ENCODE measurements around the gene EFHD1. TPM values are rescaled to one million over a fixed set of nuclear protein-coding genes. Genes with fewer than 3 reads are reported as not detected.
"Not testable (repeated sequence)": the region's sequence is repeated elsewhere in the genome, so short reads cannot be mapped to it uniquely, and the experiment has no call there.

EFHD1 gene
- total RNA-seq, 4 donors from 2014 or later, result 0.30 to 10.1 (median 2.3) TPM

GRCh38 chr2:232680006-232680405 is 46.6 kb downstream of the EFHD1 start:
- intact Hi-C loops (cut with DNase I), result no loop called here

GRCh38 chr2:232681527-232681926 is 48.1 kb downstream of the EFHD1 start:
- Histone ChIP-seq H3K27ac (no peak overlapping the region), H3K4me3 (no peak overlapping the region), H3K9me3 (no peaks in the 10 kb centered on the region), H3K36me3 (no peaks in the 10 kb centered on the region), H3K4me1 (no peaks in the 10 kb centered on the region), H3K27me3 (peaks cover 0 to 11% (median 0%) of the 10 kb centered on the region in 4 donors)
- WGBS, 2 donors, result 85 to 86% methylated on average over 8 to 10 of the region's 10 CpGs
- intact Hi-C loops (cut with DNase I), result no loop called here
- no peak for DNase-seq
- no peak for TF ChIP-seq CTCF (IDR thresholded peaks at IDR 0.05)
- TF ChIP-seq POLR2A (IDR thresholded peaks at IDR 0.05), result no peak

More at GRCh38 chr2:232680006-232680405, 46.6 kb downstream of the EFHD1 start:
- TF ChIP-seq POLR2A (IDR thresholded peaks at IDR 0.05) (no peak), CTCF (IDR thresholded peaks at IDR 0.05) (no peak)
- H3K27ac ChIP-seq, result no peak overlapping the region
- H3K27me3 ChIP-seq, result peaks cover 0 to 11% (median 0%) of the 10 kb centered on the region in 4 donors
- no peaks in the 10 kb centered on the region for H3K4me1 ChIP-seq
- no peaks in the 10 kb centered on the region for H3K36me3 ChIP-seq
- DNase-seq, result no peak
- no peak overlapping the region for H3K4me3 ChIP-seq
- WGBS, 2 donors, result 71 to 84% methylated on average over 7 of the region's 7 CpGs
- no peaks in the 10 kb centered on the region for H3K9me3 ChIP-seq

- DNase-seq, result no peak
- no peaks in the 10 kb centered on the region for H3K4me1 ChIP-seq
- no peak overlapping the region for H3K4me3 ChIP-seq
- no peak overlapping the region for H3K27ac ChIP-seq
- H3K9me3 ChIP-seq, result no peaks in the 10 kb centered on the region
- WGBS, 2 donors, result 30 to 50% methylated on average over 1 of the region's 1 CpG
- intact Hi-C loops (cut with DNase I), result no loop called here
- peaks cover 0 to 11% (median 0%) of the 10 kb centered on the region in 4 donors for H3K27me3 ChIP-seq
- no peak for TF ChIP-seq POLR2A (IDR thresholded peaks at IDR 0.05)
- no peak for TF ChIP-seq CTCF (IDR thresholded peaks at IDR 0.05)
- H3K36me3 ChIP-seq, result no peaks in the 10 kb centered on the region
Observed at GRCh38 chr2:232683368-232683767, 50.0 kb downstream of the EFHD1 start.

GRCh38 chr2:232685391-232685790 is 52.0 kb downstream of the EFHD1 start:
- H3K36me3 ChIP-seq; intact Hi-C loops (cut with DNase I); H3K4me3 ChIP-seq; H3K9me3 ChIP-seq; H3K4me1 ChIP-seq; DNase-seq; H3K27ac ChIP-seq: not testable (repeated sequence)
- H3K27me3 ChIP-seq, result peaks cover 0 to 11% (median 0%) of the 10 kb centered on the region in 4 donors
- WGBS, 2 donors, result 87 to 91% methylated on average over 6 of the region's 6 CpGs

GRCh38 chr2:232687382-232688160 is 54.2 kb downstream of the EFHD1 start:
- Histone ChIP-seq H3K27ac (no peak overlapping the region), H3K4me3 (no peak overlapping the region), H3K27me3 (peaks cover 0 to under 1% (median 0%) of the 10 kb centered on the region in 4 donors), H3K4me1 (no peaks in the 10 kb centered on the region), H3K9me3 (no peaks in the 10 kb centered on the region), H3K36me3 (no peaks in the 10 kb centered on the region)
- TF ChIP-seq CTCF (IDR thresholded peaks at IDR 0.05) (no peak), POLR2A (IDR thresholded peaks at IDR 0.05) (no peak)
- no peak for DNase-seq
- intact Hi-C loops (cut with DNase I), result no loop called here
- WGBS, 2 donors, result 76 to 78% methylated on average over 7 to 8 of the region's 11 CpGs

Data from esophagus squamous epithelium (tissue), 5 donors.